Erythroblast (primary cell): ENCODE results near the gene SPATA31D4.

Experiments
- DNase-seq, 2 experiments: peaks; one replicate each; lab custom pipeline; 2025; lab: John Stamatoyannopoulos, UW
- GATA1 ChIP-seq: IDR thresholded peaks from 2 replicates; pipeline ENCODE4 v1.6.1; 2011; ENCODE audit warnings: low read depth, mild to moderate bottlenecking, control low read depth, low read length, moderate library complexity
- POLR2A ChIP-seq: IDR thresholded peaks from 2 replicates; pipeline ENCODE4 v1.6.1; 2011; ENCODE audit warnings: mild to moderate bottlenecking, low read length

SPATA31D4 gene

DNA sequence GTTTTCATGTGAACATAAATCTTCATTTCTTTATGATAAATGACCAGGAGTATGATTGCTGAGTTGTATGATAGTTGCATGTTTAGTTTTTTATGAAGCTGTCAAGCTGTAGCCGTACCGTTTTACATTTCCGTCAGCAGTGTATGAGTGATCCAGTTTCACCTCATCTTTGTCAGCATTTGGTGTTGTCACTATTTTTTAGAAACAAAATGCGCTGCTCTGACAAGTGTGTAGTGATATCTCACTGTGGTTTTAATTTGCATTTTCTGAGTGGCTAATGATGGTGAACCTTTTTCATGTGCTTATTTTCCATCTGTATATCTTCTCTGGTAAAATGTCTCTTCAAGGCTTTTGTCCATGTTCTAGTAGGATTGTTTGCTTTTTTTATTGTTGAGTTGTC lies 53.7 kb downstream of the SPATA31D4 start:
- no peak for DNase-seq
- TF ChIP-seq GATA1, result no peak
- TF ChIP-seq POLR2A, result no peak
